ENCODE measurements around the gene SIRT7.
A peak's percentile ranks its signal among the peaks of the same experiment; 100 is the strongest.
"Not testable (repeated sequence)": the region's sequence is repeated elsewhere in the genome, so short reads cannot be mapped to it uniquely, and the experiment has no call there.

Gene SIRT7

DNA sequence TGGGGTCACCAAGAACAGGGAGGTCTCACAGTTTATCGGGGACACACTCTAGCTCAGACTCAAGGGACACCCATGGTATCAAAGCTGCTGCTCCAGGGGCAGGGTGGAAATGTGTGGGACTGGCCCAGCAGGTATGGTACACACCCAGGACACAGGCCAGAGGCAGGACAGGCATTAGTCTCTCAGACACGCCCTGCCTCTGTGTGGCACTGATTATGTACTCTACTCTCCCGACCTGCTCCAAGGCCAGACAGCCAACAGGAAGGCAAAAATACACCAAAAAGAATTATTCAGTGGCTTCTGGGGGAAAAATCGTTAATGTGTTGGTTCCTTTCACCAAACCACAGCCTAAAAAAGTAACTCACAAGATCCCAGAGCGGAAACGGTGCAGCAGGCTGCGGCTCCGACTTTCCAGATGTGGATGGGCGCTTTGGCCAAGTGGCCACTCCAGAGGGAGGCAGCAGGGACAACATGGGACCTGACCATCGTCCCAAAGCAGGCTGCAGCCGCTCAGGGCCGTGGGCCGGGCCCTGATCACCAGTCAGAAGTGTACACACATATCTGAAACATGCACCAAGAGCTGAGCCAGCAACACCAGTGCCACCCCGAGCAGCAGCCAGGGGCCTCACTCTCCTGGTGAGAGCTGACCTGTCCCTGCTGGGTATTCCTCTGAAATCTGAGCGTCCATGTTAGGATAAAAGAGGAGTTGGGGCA is 1.0 kb upstream of the SIRT7 start:
- no peak for DNase-seq

DNA sequence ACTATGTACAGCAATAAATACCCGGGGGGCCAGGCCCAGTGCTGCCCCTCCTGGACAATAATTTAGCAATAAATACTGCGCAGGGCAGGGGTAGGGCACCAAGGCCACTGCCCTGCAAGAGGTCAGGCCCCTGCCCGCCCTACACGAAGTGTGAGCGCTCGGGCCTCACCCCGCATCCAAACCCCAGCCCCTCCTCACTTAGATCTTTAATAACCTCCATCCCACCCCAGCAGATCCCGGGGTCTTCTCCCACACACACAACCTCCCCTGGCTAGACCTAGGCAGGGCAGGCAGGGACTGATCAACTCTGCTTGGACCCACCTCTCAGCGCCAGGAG is 325 bp upstream of the SIRT7 start:
- DNase-seq = not testable (repeated sequence)

DNA sequence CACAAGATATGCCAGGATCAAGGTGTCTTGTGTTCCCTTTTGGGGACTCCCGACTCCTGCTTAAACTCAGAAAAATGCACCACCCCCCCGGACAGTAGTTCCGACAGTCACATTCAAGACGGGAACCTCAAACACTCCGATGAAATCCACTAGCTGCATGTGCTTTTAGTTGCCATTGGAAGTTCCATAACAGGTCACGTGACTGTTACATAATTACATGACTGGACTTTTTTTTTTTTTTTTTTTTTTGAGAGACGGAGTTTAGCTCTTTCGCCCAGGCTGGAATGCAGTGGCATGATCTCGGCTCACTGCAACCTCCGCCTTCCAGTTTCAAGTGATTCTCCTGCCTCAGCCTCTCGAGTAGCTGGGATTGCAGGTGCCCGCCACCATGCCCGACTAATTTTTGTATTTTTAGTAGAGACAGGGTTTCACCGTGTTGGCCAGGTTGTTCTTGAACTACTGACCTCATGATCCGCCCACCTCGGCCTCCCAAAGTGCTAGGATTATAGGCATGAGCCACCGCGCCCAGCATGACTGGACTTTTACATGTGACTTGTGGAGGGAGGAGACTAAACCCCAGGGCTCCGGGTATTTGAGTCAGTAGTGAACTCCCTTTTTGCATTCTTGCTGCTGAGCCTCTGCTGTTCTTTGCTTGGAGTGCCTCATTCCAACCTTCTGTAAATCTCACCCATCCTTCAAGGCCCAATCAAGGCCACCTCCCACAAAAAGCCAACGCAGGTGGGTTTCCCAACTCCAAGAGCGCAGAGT is 1.6 kb downstream of the SIRT7 start:
- DNase-seq = no peak

DNA sequence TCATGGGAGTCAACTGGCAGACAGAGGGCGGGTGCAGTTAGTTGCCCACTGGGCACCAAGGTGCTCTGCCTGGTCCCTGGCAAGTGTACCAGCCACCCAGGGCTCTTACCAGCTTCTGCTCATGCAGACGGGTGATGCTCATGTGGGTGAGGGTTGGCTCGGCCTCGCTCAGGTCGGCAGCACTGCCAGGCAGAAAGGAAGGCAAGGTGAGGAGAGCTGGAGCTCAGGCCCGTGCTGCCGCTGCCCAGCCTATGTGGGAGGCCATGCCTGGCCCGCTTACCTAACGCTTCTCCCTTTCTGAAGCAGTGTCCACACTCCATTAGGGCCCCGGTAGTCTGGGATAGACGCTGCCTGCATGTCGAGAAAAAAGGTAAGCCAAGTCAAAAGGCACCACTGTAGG is 2.6 kb downstream of the SIRT7 start:
- DNase-seq = no peak

DNA sequence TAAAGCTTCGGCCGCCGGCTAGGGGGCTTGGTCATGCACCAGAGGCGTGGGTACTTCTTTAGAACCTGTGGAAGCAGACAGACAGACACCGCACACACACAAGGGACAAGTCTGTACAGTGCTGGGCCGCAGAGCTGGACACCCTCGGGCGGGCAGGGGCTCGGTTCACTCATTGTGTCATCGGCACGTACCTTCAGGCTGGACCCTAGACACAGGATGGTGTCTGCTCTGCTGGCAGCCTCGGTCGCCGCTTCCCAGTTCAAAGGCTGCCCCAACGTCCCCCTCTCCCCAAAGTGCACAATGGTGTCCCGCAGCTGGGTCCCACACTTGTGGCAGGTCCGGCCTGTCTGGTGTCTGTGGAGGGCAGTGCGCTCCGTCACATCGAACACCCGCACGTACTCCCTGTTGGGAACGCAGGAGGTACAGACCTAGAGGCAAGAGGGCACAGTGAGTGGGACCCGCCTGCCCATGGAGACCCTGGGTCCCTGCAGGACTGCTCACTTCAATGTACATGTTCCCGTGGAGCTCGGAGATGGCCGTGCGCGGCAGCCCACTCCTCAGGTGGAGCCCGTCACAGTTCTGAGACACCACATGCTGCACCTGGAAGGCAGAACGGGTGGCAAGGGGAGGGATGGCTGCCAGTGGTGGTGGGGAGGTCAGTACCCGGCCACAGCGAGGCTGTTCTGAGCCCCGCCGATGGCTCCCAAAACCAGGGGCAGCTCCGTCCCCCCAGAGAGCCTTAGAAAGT is 3.7 kb downstream of the SIRT7 start:
- no peak for DNase-seq

DNA sequence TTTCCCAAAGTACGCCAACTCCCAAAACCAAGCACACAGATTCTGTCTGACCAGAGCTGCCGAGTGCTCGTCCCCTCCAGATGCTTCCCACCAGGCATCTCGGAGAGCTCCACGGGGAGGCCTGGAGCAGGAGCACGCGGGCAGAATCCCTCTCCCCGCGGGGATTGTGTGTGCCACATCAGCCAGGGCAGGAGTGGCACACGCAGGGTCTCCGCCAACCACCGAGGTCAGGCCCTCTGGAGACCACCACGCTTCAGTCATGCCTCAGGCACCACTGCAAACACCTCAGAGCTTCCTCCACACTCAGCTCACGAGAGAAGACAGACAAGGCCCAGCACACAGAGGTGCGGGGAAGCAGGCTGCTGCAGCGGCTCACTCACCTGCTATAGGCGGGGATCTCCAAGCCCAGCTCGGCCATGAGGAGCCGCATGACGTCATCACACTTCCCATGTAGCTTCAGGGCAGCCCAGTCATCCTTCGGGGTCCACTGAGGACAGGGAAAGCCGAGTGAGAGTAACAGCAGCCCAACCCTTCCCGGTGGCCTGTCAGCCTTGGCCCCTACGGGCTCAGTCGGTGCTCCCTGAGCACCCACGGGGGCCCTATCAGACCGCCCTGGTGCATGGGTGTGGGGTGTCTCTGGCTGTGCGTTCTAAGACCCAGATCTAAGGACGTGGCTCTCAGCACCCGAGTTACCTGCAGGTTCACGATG is 4.4 kb downstream of the SIRT7 start:
- DNase-seq = no peak

DNA sequence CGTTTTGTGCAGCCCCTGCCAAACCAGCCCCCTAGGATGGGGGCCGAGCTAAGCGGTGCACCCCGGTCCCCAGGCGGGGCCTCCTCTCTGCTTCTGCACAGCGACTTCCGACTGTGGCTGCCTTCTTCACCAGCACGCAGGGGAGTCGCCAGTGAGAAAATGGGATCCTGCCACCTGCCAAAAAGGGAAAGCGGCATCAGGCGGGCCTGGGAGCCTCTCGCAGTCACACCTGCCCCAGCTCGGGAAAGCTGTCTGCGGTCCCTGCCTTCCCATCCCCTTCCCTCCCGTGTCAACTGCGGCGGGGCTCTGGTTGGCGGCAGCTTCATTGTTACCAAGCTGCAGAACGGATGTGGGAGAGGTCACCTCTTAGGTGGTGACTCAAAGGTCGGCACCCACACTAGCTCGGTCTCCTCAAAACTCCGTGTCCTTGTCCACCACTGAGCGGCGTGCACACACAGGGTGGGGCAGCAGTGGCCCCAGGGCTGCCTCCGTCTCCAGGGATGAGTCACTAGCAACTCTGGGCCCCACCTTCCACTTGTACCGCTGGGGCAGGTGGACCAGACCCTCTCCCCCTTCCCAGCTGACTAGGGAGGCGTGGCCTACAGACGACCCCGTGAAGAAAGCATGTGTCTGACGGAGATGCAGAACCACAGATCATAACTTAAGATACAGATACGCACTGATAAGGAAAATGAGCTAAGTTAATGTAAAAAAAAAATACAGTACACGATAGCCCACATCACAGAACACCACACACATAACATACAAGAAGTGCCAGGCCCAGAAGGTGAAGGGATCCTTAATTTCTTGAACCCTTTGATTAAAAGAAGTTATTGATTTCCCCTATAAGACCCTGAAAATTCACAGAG is 5.3 kb downstream of the SIRT7 start:
- no peak for DNase-seq

DNA sequence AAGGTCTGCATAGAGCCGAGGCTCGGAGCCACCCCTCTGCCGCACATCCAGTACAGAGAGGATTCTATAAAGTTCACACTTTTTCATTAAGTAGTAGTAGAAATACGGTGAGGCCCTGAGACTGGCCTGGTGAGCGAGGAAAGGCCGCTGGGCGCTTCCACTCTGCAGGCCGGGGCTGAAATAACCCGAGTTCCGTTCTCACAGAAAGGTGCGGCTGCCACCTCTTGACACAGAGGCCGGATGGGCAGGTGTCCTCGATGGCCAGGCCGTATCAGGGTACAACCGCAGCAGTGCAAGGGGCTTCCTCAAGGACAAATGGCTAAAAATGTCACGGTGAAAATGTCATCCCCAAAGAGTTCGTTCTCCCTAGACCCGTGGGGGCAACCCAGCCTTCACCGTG is 6.0 kb downstream of the SIRT7 start:
- no peak for DNase-seq

DNA sequence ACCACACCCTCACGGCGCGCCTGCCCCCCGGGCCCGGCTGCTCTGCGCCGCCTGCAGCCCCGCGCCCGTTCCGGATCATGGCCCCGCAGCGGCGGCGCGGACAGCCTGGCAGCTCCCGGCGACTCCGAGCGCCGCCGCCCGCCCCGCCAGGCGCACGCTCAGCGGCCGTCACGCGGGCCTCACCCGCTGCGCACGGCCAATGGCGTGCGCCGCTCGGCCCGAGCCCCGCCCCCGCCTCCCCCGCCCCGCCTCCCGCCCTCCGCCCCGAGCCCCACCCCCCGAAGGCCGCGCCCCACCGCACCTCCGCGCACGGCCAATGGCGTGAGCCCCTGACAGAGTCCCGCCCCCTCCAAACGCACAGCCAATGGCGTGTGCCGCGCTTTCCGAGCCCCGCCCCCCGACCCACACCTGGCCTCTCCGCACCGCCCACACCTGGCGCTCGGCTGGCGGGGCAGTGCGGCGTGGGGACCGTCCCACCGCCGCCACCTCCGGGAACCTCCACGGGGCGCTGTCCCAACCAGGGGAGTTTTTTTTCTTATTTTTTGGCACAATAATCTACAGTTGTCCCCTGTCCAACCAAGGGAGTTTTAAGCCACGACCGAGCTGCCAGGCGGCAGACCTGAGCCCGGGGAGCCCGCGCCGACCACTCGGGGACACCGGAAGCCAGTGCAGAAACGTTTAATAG is 6.6 kb downstream of the SIRT7 start, which contains the start of gene PCYT2:
Gene PCYT2 (minus strand): TSS at position 123 of the 685 bp plus-strand sequence. CDS start 44 bp downstream, at position 79.
- DNase-seq = peak; percentile 95

DNA sequence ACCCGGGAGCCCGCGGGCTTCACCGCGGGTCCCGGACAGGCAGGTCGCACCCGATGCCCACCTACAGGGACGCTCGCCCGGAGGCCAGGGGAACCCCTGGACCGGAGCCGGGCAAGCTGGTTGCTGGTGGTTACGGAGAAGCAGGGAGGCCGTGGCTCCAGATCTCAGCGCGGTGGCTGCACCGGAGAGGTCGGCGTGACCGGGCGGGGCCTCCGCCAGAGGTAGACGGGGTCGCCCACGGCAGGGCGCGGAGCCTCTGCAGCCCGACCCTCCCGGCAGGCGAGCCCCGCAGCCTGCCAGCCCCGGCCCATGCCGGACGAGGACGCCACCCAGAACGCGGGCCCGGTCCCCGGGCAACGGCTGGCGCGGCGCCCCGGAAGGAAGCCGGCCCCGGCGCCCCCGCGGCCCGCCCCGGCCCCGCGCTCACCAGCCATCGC is 7.1 kb downstream of the SIRT7 start:
- no peak for DNase-seq

DNA sequence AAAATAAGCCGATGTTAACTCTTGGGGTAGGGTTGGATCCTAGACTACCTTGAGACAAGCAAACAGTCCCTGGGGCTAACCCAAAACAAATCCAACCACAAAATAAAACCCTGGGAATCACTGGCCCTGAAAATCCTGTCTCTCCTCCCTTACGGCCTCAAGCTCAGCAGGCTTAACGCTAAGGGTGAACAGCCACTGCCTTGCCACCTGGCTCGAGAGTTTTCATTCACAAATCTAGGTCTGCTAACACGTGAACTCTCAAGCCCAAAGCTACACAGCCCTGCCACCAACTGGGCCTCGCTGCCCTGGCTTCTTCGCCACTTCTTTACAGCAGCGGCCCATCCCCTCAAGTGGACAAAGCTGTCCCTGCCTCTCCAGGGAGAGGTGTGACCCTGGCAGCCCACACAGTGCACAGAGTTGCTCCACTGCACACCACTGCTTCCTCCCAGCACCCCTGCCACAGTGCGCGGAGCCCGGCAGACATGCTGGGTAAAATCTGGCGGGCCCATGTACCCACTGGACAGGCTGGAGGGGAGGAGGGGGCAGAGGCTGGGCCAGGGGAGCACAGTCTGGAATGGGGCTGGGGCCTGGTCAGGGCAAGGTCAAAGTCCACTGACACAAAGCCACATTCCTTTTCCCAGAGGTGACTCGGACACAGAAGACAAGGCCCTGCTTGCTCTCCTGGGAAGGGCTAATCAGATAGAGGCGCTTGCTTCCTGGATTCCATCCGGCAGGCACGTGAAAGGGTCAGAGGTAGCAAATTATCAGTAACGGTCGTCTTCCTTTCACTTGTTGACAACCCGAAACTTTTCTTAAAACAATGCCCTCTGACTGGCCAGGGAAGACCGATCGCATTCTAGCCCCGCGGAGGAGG is 7.8 kb downstream of the SIRT7 start:
- DNase-seq = no peak

DNA sequence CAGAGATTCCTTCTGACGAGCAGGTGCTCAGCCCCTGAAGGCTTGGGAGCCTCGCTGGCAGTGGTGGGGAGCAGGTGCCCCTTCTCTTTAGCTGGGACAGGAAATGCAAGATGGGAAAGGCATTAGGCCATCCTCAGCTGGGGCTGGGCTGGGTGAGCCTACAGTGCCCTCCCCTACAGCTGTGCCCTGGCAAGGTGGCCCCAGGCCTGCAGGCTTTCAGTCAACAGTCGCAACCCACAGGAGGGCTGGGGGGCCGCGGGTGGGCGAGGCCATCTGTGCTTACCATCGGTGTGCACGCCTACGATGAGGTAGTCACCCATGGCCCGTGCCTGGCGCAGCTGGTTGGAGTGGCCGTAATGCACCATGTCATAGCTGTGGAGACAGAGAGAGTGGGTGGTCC is 8.7 kb downstream of the SIRT7 start:
- no peak for DNase-seq

DNA sequence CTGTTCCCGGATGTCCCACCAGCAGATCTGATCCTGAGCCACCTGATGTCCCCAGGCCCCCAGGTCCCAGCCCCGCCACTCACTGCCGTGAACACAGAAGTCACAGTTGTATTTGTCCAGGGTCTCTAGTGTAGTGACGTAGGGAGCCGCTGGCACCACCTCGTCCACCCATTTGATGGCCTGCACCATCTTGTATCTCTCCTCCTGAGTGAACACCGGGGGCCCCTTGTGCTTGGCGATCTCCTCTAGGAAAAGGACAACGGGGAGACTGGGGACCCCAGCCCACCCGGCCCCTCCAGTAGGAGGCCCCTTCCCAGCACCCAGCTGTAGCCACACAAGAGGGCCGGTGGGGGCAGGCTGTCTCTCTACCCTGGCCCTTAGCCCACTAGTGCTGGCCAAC is 9.2 kb downstream of the SIRT7 start:
- no peak for DNase-seq

DNA sequence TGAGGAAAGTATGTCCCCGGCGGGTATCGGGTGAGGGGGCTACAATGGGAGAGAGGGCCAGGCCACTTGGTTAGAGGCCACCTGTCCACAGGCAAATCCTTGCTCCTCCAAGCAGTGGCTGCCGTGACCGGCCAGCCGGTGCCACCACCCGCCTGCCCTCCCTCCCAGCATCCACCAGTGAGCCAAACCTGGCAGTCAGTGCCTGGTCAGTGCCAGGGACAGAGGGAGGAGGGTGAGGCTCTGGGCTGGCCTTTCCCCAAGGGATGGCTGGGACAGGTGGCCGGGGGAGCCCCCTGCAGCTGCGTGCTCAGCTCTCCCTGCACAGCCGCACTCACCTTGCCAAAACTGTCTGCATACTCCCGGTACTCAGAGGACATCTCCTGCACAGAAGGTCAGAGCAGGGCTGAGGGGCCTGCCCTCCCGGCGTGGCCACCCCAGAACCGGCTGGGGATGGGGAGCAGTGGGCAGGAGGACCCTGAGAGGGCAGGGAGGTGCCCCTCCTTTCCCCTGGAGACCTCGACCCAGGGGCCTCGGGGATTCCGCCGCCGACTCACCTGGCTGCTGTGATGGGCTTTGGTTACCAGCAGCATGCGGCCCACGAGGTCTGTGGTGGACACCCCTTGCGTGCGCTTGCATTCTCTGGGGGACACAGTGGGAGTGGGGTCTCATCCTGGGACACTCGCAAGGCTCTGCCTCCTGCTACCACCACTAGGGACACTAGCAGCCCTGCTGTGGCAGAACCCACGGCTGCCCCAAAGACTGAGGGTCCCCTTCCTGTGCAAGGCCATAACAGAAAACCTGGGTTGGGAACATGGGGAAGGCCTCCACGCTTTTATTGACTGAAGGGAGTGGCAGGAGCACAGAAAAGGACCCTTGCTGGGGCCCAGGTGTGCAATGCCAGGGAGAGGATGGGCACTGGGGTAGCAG is 10.5 kb downstream of the SIRT7 start:
- no peak for DNase-seq

DNA sequence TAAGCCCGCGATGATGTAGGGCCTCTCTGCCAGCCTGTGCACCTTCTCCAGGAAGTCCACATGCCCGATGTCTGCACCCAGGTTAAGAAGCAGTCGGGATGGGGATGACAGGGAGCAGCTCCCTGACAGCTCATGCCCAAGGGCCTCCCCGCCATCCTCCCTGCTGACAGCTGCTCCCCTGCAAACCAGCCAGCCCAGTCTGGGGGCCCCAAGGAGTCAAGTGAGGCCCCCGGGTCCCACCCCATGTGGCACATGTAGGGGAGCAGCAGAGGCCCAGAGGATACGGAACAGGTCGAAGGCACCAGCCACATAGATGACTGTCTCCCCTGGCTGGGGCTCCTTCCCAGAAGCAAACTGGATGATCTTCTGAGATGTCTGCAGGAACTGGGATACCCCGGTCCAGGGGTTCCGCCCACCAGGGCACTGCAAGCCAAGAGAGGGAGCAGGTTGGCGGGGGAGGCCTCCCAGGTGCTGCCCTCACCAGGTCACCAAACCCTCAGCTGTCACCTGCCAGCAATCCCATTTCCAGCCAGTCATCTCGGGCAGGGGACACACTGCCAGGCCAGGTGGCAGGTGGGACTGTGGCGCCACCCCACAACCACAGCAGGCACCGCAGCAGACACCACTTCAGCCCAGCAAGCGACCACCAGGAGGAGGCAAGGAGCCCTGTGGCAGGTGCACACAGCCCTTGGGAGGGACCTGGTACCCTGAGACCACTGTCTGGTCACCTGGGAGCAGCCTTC is 11.3 kb downstream of the SIRT7 start:
- no peak for DNase-seq

DNA sequence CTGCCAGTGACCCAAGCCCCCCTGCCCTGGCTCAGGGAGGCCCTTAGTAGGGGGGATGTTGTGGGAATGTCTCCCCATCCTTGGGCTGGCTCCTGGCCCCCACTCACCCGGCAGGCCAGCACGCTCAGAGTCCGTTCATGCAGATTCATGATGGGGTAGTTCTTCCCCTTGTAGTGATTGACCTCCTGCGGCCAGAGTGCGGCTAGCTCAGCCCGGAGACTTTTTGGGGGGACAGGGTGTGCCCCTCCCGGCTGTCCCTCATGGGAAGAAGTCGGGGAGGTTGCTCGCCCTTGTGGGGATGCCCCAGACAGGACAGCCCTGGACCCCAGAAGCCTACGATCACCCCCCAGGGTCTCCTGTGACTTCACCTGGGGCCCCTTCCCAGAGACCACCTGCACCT is 12.0 kb downstream of the SIRT7 start:
- no peak for DNase-seq

DNA sequence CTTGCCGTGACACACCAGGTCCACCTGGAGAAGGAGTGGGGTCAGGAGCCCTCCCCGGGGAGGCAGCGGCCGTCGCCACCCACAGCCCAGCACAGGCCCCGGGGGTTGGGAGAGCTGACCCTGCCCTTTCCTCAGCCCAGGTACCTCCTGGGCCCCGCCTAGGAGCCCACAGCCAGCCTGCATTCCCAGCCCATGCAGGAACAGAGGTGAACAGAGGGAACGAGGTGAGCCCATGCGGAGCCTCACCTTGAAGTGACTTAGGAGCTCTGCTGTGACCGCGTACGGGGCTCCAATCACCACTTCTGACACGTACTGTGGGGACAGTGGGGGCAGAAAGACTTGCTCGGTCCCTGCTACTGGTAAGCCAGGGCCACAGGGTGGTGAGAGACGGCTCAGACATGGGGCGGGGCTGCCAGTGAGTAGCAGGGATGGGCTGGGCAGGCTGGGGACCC is 12.5 kb downstream of the SIRT7 start:
- no peak for DNase-seq

DNA sequence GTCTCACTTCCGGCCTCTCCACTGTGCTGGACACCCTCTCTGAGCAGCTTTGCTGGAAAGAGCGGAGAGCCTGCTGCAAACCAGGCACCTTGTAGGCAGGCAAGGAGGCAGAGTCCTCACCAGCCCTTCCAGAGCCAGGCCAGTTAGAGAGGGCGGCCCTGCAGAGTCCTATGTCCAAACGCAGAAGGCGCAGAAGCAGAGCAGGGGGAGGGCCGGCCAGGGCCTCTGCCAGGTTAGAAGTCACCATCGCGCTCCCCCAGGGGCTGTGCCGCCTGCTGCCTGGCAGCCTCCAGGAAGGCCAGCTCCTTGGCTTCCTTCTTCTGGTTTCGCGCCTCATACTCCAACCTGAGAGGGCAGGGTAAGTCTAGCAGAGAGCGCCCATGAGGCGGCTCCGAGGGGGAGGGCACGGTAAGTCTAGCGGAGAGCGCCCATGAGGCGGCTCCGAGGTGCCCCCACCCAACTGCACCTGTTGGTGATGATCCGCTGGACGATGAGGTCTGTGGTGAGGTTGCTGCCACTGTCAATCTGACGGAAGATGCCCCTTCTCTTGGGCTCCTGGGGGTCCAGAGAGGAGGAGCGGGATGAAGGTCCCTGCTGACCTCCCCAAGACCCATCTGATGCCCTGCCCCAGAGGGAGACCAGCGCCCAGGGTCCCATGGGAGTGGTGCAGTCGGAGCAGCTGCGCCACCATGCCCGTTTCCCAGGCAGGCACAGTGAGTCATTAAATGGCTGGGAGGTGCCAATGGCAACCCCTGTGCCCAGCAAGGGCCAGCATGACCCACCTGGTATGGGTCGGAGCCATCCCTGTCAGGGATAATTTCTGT is 13.2 kb downstream of the SIRT7 start:
- no peak for DNase-seq
